ENCODE measurements around the gene FBLIM1. TPM values are rescaled to one million over a fixed set of nuclear protein-coding genes. Genes with fewer than 3 reads are reported as not detected.

The FBLIM1 gene, protein sequence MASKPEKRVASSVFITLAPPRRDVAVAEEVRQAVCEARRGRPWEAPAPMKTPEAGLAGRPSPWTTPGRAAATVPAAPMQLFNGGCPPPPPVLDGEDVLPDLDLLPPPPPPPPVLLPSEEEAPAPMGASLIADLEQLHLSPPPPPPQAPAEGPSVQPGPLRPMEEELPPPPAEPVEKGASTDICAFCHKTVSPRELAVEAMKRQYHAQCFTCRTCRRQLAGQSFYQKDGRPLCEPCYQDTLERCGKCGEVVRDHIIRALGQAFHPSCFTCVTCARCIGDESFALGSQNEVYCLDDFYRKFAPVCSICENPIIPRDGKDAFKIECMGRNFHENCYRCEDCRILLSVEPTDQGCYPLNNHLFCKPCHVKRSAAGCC
- total RNA-seq: 14.3 TPM

DNA sequence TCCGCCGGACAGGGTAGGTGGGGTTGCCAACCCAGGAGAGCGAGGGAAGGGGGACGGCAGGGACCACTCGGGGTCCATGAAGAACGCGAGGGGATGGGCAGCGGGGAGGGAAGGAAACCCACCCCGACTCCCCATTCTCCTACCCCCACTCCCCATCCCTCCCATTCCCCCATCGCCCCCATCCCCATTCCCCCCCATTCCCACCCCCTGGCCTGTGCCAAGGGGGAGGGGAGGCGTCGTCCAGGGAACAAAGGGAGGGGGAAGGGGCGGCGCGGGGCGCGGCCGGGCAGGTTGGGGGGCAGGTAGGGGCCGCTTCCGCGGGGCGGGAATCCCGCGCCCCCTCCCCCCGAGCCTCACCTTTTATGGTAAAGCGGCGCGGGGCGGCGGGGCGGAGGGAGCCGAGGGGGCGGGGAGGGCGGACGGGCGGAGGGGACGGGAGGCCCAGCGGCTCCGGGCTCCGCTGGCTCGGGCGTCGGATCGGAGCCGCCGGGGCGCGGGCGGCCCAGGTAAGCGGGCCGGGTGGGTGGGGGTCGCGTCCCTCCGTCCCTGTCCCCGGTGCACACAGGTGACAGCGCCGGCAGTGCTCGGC lies at the start of gene FBLIM1:
FBLIM1 (plus strand) TSS at position 453 of the 589 bp plus-strand sequence. CDS start 6,189 bp downstream, outside the sequence.
- no peak for FAIRE-seq
- peak; percentile 18 to 20 for DNase-seq (ENCODE audit: low spot score in 2 of 2)

DNA sequence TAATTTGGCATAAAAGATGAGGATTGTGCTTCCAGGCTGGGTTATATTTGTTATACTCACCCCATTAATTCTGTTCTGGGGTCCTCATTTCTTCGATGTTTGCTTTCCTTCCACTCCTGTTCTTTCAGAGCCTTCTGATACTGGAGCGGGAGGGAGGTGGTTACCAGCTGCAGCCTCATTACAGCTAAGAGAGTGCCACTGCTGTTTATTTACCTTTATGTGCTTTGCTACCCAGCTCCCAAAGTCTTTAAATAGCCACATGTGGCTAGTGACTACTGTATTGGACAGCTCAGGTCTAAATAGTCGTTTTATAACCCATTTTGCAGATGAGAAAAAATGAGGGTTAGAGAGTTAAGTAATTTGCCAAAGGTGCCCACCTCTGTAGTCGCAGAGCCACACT lies 49.4 kb upstream of the FBLIM1 start:
- no peak for FAIRE-seq

DNA sequence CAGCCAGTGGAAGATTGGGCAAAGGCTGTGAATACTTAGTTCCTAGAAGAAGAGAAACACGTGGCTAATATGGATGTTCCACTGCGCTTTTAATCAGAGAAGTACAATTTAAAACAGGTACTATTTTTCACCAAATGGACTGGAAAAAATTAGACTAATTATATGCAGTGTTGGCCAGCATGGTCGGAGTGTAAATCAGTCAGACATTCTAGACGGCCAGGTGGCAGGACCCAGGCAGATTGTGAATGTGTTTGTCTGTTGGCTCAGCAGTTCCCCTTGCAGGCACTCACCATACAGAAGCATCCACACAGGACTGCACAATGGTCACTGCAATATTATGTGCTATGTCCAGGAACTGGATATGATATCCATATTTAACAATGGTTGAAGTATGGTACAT lies 46.4 kb upstream of the FBLIM1 start:
- no peak for FAIRE-seq
- no peak for DNase-seq (ENCODE audit: low spot score in 2 of 2)

More for the DNA sequence above, 49.4 kb upstream of the FBLIM1 start:
- no peak for DNase-seq (ENCODE audit: low spot score in 2 of 2)

DNA sequence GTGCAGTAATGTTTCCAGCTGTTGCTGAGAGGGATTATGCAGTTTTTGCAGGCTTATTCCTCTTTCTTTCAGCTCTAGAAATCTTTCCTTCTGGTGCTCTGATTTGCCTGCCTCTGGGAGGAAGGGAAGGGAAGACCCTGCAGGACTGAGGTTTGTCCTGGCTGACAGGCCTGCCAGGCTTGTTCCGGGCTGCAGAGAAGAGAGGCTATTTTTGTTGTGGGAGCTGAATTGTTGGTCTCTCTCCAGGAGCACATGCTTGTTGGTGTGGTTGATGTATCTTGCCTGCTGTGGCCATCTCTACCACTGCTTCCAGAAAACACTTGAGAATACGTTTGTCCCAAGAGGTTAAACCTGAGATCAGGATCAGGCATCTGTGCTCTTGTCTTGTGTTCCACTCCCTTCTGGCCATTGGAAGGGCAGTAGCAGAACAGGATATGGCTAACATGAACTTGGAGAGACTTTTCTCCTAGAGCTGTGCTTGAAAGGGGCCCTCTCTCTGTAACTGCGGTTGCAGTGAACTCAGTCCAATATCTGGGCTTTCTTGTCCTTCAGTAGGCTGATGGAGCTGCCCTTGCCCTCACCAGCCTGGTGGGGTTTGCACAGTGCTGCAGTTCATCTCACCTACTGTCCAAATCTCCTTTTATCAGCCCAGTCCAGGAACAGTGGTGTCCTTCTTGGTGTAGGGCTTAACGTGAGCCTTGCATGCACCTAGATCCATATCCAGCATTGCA lies 44.0 kb upstream of the FBLIM1 start:
- DNase-seq (ENCODE audit: low spot score in 2 of 2) (no peak), FAIRE-seq (no peak)

DNA sequence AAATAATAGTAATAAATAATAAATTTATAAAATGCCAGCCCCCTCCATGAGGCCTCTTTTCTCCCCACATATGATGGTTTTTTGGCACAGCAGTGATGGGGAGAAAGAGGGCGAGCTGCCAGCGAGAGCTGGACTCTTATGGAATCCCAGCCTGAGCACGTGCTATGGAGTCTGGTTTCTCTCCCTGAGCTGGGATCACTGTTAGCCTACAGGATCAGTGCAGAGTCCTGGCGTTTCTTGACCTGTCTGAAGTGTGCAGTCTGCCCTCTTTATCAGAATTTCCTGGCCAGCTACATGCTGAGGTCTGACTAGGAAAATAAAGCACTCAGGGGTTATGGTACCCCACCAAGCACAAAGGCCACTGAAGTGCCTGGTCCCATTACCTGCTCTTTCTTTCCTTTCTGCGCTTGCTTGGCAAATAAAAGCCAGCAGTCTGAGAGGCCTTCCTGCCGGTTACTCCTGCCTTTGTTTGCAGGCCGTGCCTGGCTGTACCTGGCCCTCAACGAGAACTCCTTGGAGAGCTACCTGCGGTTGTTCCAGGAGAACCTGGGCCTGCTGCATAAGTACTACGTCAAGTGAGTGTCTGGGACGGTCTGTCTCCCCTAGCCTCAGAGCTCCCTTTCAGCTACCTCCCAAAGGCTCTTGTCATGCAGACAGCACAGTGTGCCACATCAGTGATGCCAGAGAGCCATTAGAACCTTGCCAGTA lies 41.0 kb upstream of the FBLIM1 start:
- FAIRE-seq: no peak

DNA sequence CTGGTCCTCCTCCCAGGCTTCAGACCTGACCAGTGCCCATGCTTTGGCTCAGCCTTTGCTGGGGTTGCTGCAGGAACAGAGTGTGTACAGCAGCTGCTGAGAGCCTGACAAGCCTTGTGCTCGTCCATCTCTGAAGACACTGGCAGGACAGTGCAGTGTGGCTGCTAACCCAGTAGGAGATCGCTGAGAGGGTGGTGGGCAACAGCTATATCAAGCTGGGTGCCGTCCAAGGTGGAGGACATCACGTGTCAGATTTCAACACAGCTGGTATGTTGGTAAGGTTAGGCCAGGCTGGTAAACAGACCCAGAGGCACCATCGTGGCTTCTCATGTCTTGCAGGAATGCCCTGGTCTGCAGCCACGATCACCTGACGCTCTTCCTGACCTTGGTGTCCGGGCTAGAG lies 40.4 kb upstream of the FBLIM1 start:
- FAIRE-seq (no peak), DNase-seq (ENCODE audit: low spot score in 2 of 2) (no peak)

More for the DNA sequence above, 41.0 kb upstream of the FBLIM1 start:
- DNase-seq (ENCODE audit: low spot score in 2 of 2): no peak

DNA sequence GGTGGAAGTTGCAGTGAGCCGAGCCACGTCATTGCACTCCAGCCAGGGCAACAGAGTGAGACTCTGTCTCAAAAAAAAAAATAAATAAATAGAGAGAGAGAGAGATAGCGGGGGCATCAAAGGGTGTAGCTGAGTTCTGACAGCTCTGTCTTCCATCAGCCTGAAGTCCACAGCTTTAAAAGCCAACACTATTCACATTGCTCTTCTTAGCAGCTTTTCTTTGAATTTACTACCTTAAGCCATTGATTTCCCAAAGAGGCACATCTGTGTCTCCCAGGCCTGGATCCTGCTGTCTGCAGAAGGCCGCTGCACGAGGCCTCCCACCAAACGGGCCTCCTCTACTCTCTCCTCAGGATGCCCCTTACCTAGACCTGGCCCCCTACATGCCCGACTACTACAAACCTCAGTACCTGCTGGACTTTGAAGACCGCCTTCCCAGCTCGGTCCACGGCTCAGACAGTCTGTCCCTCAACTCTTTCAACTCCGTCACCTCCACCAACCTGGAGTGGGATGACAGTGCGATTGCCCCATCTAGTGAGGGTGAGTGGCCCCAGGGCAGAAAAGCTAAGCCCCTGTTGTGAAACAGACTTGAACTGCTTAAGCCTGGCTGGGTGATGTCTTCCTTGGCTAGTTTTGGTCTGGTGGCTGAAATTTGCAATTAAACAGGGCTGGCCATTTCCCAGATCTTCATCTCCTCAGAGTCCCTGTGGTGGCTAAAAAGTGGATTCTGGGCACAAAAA lies 39.0 kb upstream of the FBLIM1 start:
- FAIRE-seq: no peak
- DNase-seq (ENCODE audit: low spot score in 2 of 2): no peak

DNA sequence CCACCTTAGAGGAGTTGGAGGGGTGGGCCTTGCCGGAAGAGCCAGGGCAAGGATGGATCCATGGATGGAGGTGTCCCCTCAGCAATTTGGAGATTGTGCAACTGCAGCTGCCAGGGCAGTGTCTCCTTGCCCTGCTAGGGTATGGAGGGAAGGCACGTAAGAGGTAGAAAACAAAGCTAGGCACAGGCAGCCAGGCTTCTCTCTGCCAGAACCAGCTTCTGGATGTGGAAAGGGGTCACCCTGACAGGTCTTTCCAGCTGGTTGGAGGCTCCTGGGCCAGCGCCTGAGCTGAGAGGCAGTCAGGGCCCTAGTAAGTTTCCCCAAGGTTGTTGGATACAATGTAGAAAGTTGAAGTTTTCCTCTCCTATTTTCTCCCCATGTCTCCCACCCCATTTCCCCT lies 37.7 kb upstream of the FBLIM1 start:
- DNase-seq (ENCODE audit: low spot score in 2 of 2): no peak
- no peak for FAIRE-seq

DNA sequence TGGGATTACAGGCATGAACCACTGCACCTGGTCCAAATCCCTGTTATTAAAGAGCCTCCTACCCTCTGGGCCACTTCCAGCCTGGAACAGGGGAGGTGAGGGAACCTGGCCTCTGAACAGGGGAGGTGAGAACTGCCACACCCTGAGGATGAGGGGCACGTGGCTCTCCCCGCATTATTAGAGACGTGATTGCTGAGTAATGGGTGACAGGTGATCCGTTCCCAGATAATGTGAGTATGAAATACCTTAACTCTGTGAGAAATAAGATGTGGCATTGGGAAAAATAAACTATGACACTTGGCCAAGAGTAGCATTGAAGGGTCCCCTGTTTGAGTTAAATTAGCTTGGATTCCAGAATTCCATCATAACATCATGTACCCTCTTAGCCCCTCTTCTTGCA lies 36.2 kb upstream of the FBLIM1 start:
- FAIRE-seq (no peak), DNase-seq (ENCODE audit: low spot score in 2 of 2) (no peak)

DNA sequence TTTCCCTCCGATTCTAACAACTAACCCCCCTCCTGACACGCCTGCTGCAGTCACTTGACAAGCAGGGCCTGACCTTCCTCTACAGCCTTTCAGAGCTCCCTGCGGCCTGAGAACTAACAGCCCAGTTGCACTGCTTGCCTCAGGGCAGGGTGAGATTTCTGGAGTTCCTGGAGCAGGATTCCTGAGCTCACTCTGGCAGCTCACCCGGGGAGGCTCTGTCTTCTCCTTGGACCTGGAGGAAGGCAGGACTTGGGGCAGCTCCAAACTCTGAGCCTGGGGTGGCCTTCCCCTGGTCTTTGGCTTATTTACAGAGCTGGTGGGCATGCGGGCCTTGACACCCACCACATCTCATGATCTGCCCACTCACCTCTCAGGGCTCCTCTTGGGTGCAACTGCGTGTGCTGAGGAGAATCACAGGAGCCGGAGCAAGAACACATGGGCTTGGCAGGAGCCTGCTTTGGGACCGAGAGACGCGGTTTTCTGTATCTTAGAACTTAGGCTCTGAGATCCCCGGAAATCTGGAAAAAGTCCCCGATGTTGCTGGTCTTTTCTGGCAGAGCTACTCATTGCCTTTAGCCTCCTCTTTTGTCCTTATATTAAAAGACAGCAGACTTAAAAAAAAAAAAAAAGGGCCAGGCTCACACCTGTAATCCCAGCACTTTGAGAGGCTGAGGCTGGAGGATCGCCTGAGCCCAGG lies 35.6 kb upstream of the FBLIM1 start:
- FAIRE-seq: no peak
- DNase-seq (ENCODE audit: low spot score in 2 of 2): no peak

DNA sequence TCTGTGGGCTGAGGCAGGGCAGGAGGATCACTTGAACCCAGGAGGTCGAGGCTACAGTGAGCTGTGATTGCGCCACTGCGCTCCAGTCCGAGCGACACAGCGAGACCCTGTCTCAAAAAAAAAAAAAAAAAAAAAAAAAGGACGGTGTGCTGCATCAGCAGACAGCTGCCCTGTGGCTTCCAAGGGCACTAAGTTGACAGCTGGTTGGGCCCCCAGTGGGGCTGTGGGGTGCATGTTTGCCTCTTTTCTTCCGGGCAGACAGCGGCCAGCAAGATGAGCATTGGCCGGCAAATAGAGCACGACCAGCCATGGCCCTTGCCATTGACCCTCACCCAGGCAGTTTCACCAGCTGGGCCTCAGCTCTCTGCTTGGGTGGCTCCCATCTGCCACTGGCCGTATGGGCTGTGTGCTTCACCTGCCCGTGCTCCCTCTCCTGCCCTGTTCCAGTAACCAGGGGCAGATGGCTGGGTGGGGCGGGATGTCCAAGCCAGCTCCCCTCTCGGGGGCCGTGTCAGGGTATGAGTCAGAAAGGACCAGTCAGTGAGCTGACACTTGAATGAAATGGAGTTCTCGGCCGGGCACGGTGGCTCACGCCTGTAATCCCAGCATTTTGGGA lies 34.9 kb upstream of the FBLIM1 start:
- DNase-seq (ENCODE audit: low spot score in 2 of 2) (no peak), FAIRE-seq (no peak)

DNA sequence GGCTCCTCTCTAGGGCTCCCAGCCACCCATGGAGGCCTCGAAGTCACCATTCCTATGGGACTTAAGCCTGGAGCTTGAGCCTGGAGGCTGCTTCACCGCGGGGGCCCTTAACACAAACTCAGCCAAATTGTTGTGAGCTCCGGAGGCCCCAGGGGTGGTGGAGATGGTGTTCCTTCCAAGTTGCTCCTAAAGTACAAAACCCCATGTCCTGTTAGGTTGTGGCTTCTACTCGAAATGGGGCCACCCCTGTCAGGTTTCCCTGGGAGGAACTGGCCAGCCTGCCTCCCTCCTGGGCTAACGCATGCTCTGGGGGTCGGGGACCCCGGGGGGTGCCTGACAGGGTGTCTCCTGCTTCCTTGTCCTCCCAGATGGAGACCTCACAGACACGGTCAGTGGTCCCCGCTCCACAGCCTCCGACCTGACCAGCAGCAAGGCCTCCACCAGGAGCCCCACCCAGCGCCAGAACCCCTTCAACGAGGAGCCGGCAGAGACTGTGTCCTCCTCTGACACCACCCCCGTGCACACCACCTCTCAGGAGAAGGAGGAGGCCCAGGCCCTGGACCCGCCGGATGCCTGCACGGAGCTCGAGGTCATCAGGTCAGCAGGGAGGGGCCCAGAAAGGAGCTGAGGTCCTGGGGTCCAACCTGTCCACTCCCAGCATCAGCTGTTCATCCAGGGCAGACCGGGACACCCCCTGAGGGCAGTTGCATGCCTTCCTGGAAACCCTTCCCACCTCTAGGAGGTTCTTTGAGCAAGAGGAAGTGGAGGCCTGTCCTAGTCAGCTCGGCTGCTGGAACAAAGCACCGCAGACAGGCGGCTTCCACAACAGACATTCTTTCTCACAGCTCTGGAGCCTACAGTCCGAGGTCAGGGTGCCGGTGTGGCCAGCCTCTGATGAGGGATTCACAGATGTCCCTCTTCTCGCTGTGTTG lies 33.4 kb upstream of the FBLIM1 start:
- no peak for DNase-seq (ENCODE audit: low spot score in 2 of 2)
- no peak for FAIRE-seq

DNA sequence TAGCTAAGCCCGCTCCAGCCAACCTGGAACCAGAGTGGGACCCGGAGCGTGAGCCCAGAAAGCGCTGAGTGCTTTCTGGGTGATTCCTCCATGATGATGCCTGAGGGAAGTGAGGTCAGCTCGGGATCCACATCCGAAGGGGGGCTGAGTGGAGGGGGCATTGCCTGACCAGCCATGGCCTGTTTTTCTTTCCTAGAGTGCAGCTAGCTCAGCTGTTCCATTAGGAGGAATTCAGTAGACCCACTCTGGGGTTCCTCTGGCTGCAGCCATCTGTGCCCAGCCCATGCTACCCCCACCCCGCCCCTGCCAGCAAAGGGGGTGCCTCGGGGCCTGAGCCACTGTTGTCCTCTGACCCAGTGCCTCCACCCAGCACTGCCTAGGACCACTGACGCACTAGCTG lies 32.1 kb upstream of the FBLIM1 start:
- DNase-seq (ENCODE audit: low spot score in 2 of 2) (no peak), FAIRE-seq (no peak)

DNA sequence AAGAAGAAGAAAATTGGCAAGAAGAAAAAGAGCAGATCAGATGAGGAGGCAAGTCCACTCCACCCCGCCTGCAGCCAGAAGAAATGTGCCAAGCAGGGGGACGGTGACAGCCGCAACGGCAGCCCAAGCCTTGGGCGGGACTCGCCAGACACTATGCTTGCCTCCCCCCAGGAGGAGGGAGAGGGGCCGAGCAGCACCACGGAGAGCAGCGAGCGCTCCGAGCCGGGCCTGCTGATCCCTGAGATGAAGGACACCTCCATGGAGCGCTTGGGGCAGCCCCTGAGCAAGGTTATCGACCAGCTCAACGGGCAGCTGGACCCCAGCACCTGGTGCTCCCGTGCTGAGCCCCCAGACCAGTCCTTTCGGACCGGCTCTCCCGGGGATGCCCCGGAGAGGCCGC lies 31.6 kb upstream of the FBLIM1 start:
- DNase-seq (ENCODE audit: low spot score in 2 of 2) (no peak), FAIRE-seq (no peak)

DNA sequence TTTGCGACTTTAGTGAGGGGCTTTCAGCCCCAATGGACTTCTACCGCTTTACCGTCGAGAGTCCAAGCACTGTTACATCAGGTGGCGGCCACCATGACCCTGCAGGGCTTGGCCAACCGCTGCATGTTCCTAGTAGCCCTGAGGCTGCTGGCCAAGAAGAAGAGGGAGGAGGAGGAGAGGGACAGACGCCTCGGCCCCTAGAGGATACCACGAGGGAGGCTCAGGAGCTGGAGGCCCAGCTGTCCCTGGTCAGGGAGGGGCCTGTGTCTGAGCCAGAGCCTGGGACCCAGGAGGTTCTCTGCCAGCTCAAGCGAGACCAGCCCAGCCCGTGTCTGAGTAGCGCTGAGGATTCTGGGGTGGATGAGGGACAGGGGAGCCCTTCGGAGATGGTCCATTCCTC lies 31.2 kb upstream of the FBLIM1 start:
- DNase-seq (ENCODE audit: low spot score in 2 of 2) (no peak), FAIRE-seq (no peak)

DNA sequence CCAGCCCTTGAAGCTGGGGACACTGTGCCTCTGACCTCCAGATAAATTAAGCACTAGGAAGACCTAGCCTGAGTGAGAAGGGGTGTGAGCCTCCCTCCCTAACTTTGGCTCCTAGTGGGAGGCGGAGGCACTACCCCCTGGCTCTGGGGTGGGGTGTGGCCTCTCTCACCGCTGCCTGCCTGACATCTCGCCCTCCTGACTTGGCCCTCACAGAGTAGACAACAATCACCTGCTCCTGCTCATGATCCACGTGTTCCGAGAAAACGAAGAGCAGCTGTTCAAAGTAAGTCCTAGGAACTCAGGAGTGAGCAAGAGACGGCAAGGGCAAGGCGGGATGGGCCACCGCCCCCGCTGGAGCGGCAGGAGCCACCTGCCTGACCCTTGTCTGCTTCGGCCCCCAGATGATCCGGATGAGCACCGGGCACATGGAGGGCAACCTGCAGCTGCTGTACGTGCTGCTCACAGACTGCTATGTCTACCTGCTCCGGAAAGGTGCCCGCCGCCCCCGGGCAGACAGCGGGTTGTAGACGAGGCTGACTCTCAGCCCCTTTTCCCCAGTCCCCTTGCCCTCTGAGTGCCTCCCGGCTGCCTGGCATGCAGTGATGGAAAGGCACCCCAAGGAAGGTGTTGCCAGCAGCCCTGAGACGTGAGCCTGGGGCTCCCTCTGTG lies 30.6 kb upstream of the FBLIM1 start:
- DNase-seq (ENCODE audit: low spot score in 2 of 2) (no peak), FAIRE-seq (no peak)

DNA sequence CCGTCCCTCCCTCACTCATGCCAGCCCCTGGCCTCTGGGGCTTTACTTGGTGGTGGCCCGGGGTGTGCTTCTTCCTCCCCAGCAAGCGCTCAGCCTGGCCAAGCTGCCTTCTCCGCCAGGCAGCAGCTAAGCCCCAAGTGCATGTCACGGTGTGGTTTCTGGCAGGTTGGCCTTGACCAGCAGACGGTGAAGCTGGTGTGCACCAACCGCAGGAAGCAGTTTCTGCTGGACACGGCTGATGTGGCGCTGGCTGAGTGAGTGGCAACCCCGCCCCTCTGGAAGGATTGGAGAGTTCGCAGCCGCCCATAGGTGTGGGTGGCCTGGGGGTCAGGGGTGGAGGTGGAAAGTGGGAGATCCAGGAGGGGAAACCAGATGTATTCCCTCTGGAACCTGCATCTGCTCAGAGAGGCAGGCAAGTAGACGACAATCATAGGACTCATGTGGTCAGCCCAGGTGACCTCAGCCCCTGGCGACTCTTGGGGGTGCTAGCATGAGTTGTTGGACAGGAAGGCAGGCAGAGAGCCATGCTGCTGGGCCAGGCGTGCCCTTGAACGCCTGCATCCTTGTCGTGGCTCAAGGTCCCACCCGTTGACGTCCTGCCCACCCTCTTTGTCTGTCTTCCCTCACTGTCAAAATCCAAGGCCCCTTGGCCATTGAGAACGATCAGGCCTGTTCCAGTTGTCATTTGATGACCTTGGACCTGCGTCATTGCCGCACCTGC lies 29.5 kb upstream of the FBLIM1 start:
- FAIRE-seq (no peak), DNase-seq (ENCODE audit: low spot score in 2 of 2) (no peak)

All from frontal cortex (tissue), 4 donors.